Measurements from ENCODE around the gene NFATC2IP.
"Not testable (repeated sequence)": the region's sequence is repeated elsewhere in the genome, so short reads cannot be mapped to it uniquely, and the experiment has no call there.

Gene NFATC2IP

GRCh38 chr16:28964072-28964471 is 13.3 kb downstream of the NFATC2IP start:
- H2BK5ac ChIP-seq (ENCODE audit: low read length) = no peak overlapping the region
- H3K4ac ChIP-seq (ENCODE audit: low read depth, low read length) = no peak overlapping the region
- H3K56ac ChIP-seq (ENCODE audit: low read length) = no peak overlapping the region
- DNase-seq = no peak
- no CpG with 5 or more reads among the region's 3 CpGs for WGBS (ENCODE audit: extremely low coverage, insufficient coverage, low lambda C conversion rate)
- H3K36me3 ChIP-seq (ENCODE audit: control insufficient read depth, insufficient read depth, low read length) = peaks cover 8% of the 10 kb centered on the region
- no peak overlapping the region for H3K23ac ChIP-seq (ENCODE audit: low read length)
- no peak overlapping the region for H3K4me2 ChIP-seq (ENCODE audit: low read length)
- H3K79me2 ChIP-seq (ENCODE audit: control insufficient read depth, insufficient read depth, low read length) = no peaks in the 10 kb centered on the region
- H3K79me1 ChIP-seq (ENCODE audit: low read length) = no peaks in the 10 kb centered on the region
- no peak overlapping the region for H3K4me3 ChIP-seq (ENCODE audit: low read length)
- H2BK15ac ChIP-seq (replicated peaks; ENCODE audit: low read depth) = no peak overlapping the region
- no peak overlapping the region for H3K27ac ChIP-seq (ENCODE audit: low read depth, low read length)
- no peak overlapping the region for H4K8ac ChIP-seq (ENCODE audit: low read depth, low read length)
- no peak overlapping the region for H3K9ac ChIP-seq (ENCODE audit: low read length)
- H4K5ac ChIP-seq (ENCODE audit: low read length) = no peak overlapping the region
- H3K4me1 ChIP-seq (ENCODE audit: control insufficient read depth, low read depth, low read length) = no peaks in the 10 kb centered on the region
- no peak overlapping the region for H2AK5ac ChIP-seq (ENCODE audit: low read length)
- H3K18ac ChIP-seq (ENCODE audit: low read length) = no peak overlapping the region
- H2BK120ac ChIP-seq (ENCODE audit: low read depth, low read length) = no peak overlapping the region
- H3K27me3 ChIP-seq (ENCODE audit: insufficient read depth, low read length, poor library complexity) = no peaks in the 10 kb centered on the region

- H3K23ac ChIP-seq (ENCODE audit: low read length) = no peak overlapping the region
- no peak overlapping the region for H2BK15ac ChIP-seq (replicated peaks; ENCODE audit: low read depth)
- no peak for DNase-seq
- no peak overlapping the region for H3K27ac ChIP-seq (ENCODE audit: low read depth, low read length)
- H4K5ac ChIP-seq (ENCODE audit: low read length) = no peak overlapping the region
- H2AK5ac ChIP-seq (ENCODE audit: low read length) = no peak overlapping the region
- no CpG with 5 or more reads among the region's 2 CpGs for WGBS (ENCODE audit: extremely low coverage, insufficient coverage, low lambda C conversion rate)
- no peak overlapping the region for H3K4me2 ChIP-seq (ENCODE audit: low read length)
- H3K18ac ChIP-seq (ENCODE audit: low read length) = no peak overlapping the region
- peaks cover 8% of the 10 kb centered on the region for H3K36me3 ChIP-seq (ENCODE audit: control insufficient read depth, insufficient read depth, low read length)
- H3K79me2 ChIP-seq (ENCODE audit: control insufficient read depth, insufficient read depth, low read length) = no peaks in the 10 kb centered on the region
- H4K8ac ChIP-seq (ENCODE audit: low read depth, low read length) = no peak overlapping the region
- no peak overlapping the region for H2BK120ac ChIP-seq (ENCODE audit: low read depth, low read length)
- H3K4me1 ChIP-seq (ENCODE audit: control insufficient read depth, low read depth, low read length) = no peaks in the 10 kb centered on the region
- no peaks in the 10 kb centered on the region for H3K27me3 ChIP-seq (ENCODE audit: insufficient read depth, low read length, poor library complexity)
- no peak overlapping the region for H3K4me3 ChIP-seq (ENCODE audit: low read length)
- H3K79me1 ChIP-seq (ENCODE audit: low read length) = no peaks in the 10 kb centered on the region
- no peak overlapping the region for H3K56ac ChIP-seq (ENCODE audit: low read length)
- H2BK5ac ChIP-seq (ENCODE audit: low read length) = no peak overlapping the region
- no peak overlapping the region for H3K9ac ChIP-seq (ENCODE audit: low read length)
- H3K4ac ChIP-seq (ENCODE audit: low read depth, low read length) = no peak overlapping the region
Observed at GRCh38 chr16:28964496-28964895, 13.8 kb downstream of the NFATC2IP start.

GRCh38 chr16:28967156-28967555 is 16.4 kb downstream of the NFATC2IP start:
- H3K23ac ChIP-seq (ENCODE audit: low read length) = no peak overlapping the region
- no peak overlapping the region for H3K4me2 ChIP-seq (ENCODE audit: low read length)
- no peak overlapping the region for H3K9ac ChIP-seq (ENCODE audit: low read length)
- no peak for DNase-seq
- no peak overlapping the region for H3K4ac ChIP-seq (ENCODE audit: low read depth, low read length)
- no peak overlapping the region for H2BK5ac ChIP-seq (ENCODE audit: low read length)
- H2BK15ac ChIP-seq (replicated peaks; ENCODE audit: low read depth) = no peak overlapping the region
- H4K5ac ChIP-seq (ENCODE audit: low read length) = no peak overlapping the region
- no peaks in the 10 kb centered on the region for H3K79me1 ChIP-seq (ENCODE audit: low read length)
- H3K4me3 ChIP-seq (ENCODE audit: low read length) = no peak overlapping the region
- no peak overlapping the region for H2AK5ac ChIP-seq (ENCODE audit: low read length)
- H2BK120ac ChIP-seq (ENCODE audit: low read depth, low read length) = no peak overlapping the region
- H3K36me3 ChIP-seq (ENCODE audit: control insufficient read depth, insufficient read depth, low read length) = peaks cover 5% of the 10 kb centered on the region
- H4K8ac ChIP-seq (ENCODE audit: low read depth, low read length) = no peak overlapping the region
- no peaks in the 10 kb centered on the region for H3K79me2 ChIP-seq (ENCODE audit: control insufficient read depth, insufficient read depth, low read length)
- H3K27ac ChIP-seq (ENCODE audit: low read depth, low read length) = no peak overlapping the region
- no peak overlapping the region for H3K56ac ChIP-seq (ENCODE audit: low read length)
- no peak overlapping the region for H3K18ac ChIP-seq (ENCODE audit: low read length)
- no peaks in the 10 kb centered on the region for H3K4me1 ChIP-seq (ENCODE audit: control insufficient read depth, low read depth, low read length)
- no CpG with 5 or more reads among the region's 4 CpGs for WGBS (ENCODE audit: extremely low coverage, insufficient coverage, low lambda C conversion rate)
- H3K27me3 ChIP-seq (ENCODE audit: insufficient read depth, low read length, poor library complexity) = no peaks in the 10 kb centered on the region

GRCh38 chr16:28969696-28970095 is 19.0 kb downstream of the NFATC2IP start:
- not testable (repeated sequence) for H3K4me2 ChIP-seq (ENCODE audit: low read length); H2BK15ac ChIP-seq (replicated peaks; ENCODE audit: low read depth); H2BK5ac ChIP-seq (ENCODE audit: low read length); H3K36me3 ChIP-seq (ENCODE audit: control insufficient read depth, insufficient read depth, low read length); H3K27ac ChIP-seq (ENCODE audit: low read depth, low read length); H3K4me3 ChIP-seq (ENCODE audit: low read length); H3K9ac ChIP-seq (ENCODE audit: low read length); H2AK5ac ChIP-seq (ENCODE audit: low read length); H2BK120ac ChIP-seq (ENCODE audit: low read depth, low read length); H3K4me1 ChIP-seq (ENCODE audit: control insufficient read depth, low read depth, low read length); H3K23ac ChIP-seq (ENCODE audit: low read length); H3K79me1 ChIP-seq (ENCODE audit: low read length); H3K18ac ChIP-seq (ENCODE audit: low read length); DNase-seq; H3K4ac ChIP-seq (ENCODE audit: low read depth, low read length); H3K27me3 ChIP-seq (ENCODE audit: insufficient read depth, low read length, poor library complexity); H4K8ac ChIP-seq (ENCODE audit: low read depth, low read length); H3K56ac ChIP-seq (ENCODE audit: low read length); H4K5ac ChIP-seq (ENCODE audit: low read length); H3K79me2 ChIP-seq (ENCODE audit: control insufficient read depth, insufficient read depth, low read length)
- no CpG with 5 or more reads among the region's 2 CpGs for WGBS (ENCODE audit: extremely low coverage, insufficient coverage, low lambda C conversion rate)

GRCh38 chr16:28974007-28974436 is 23.3 kb downstream of the NFATC2IP start:
- H3K4ac ChIP-seq (ENCODE audit: low read depth, low read length) = peak overlapping the region; percentile 44
- peak overlapping the region; percentile 43 for H3K18ac ChIP-seq (ENCODE audit: low read length)
- peak overlapping the region; percentile 90 for H3K56ac ChIP-seq (ENCODE audit: low read length)
- H3K4me2 ChIP-seq (ENCODE audit: low read length) = peak overlapping the region; percentile 100
- peak overlapping the region; percentile 83 for H3K27ac ChIP-seq (ENCODE audit: low read depth, low read length)
- H3K27me3 ChIP-seq (ENCODE audit: insufficient read depth, low read length, poor library complexity) = no peaks in the 10 kb centered on the region
- no peak overlapping the region for H3K23ac ChIP-seq (ENCODE audit: low read length)
- no CpG with 5 or more reads among the region's 17 CpGs for WGBS (ENCODE audit: extremely low coverage, insufficient coverage, low lambda C conversion rate)
- H3K9ac ChIP-seq (ENCODE audit: low read length) = peak overlapping the region; percentile 80
- H3K4me1 ChIP-seq (ENCODE audit: control insufficient read depth, low read depth, low read length) = no peaks in the 10 kb centered on the region
- H3K36me3 ChIP-seq (ENCODE audit: control insufficient read depth, insufficient read depth, low read length) = no peaks in the 10 kb centered on the region
- H2BK15ac ChIP-seq (replicated peaks; ENCODE audit: low read depth) = no peak overlapping the region
- H3K79me2 ChIP-seq (ENCODE audit: control insufficient read depth, insufficient read depth, low read length) = no peaks in the 10 kb centered on the region
- H4K5ac ChIP-seq (ENCODE audit: low read length) = peak overlapping the region; percentile 91
- H3K4me3 ChIP-seq (ENCODE audit: low read length) = peak overlapping the region; percentile 71
- peak; percentile 85 for DNase-seq
- H4K8ac ChIP-seq (ENCODE audit: low read depth, low read length) = peak overlapping the region; percentile 7
- H3K79me1 ChIP-seq (ENCODE audit: low read length) = peaks cover 6% of the 10 kb centered on the region
- peak overlapping the region; percentile 17 for H2BK5ac ChIP-seq (ENCODE audit: low read length)
- H2AK5ac ChIP-seq (ENCODE audit: low read length) = no peak overlapping the region
- no peak overlapping the region for H2BK120ac ChIP-seq (ENCODE audit: low read depth, low read length)

GRCh38 chr16:28974437-28975157 is 23.9 kb downstream of the NFATC2IP start, which contains the start of gene SPNS1:
TSS of gene SPNS1 (plus strand) at chr16:28974778. CDS start at chr16:28975152, 374 bp downstream.
- Histone ChIP-seq H3K56ac (ENCODE audit: low read length) (peak within 1 kb of the TSS; percentile 97), H3K4ac (ENCODE audit: low read depth, low read length) (peak within 1 kb of the TSS; percentile 44)

More at GRCh38 chr16:28974437-28975157, 23.9 kb downstream of the NFATC2IP start, which contains the start of gene SPNS1:
- H3K36me3 ChIP-seq (ENCODE audit: control insufficient read depth, insufficient read depth, low read length) = no peaks in the 10 kb centered on the region
- no peaks in the 10 kb centered on the region for H3K79me2 ChIP-seq (ENCODE audit: control insufficient read depth, insufficient read depth, low read length)
- H2BK5ac ChIP-seq (ENCODE audit: low read length) = peak within 1 kb of the TSS; percentile 17
- H4K8ac ChIP-seq (ENCODE audit: low read depth, low read length) = peak within 1 kb of the TSS; percentile 7
- H2AK5ac ChIP-seq (ENCODE audit: low read length) = no peak within 1 kb of the TSS
- no peak within 1 kb of the TSS for H2BK120ac ChIP-seq (ENCODE audit: low read depth, low read length)
- peaks cover 6% of the 10 kb centered on the region for H3K79me1 ChIP-seq (ENCODE audit: low read length)
- peak within 1 kb of the TSS; percentile 100 for H3K4me2 ChIP-seq (ENCODE audit: low read length)
- peak within 1 kb of the TSS; percentile 99 for H3K4me3 ChIP-seq (ENCODE audit: low read length)
- peak within 1 kb of the TSS; percentile 83 for H3K27ac ChIP-seq (ENCODE audit: low read depth, low read length)
- H3K18ac ChIP-seq (ENCODE audit: low read length) = peak within 1 kb of the TSS; percentile 43
- H3K23ac ChIP-seq (ENCODE audit: low read length) = no peak within 1 kb of the TSS
- H3K4me1 ChIP-seq (ENCODE audit: control insufficient read depth, low read depth, low read length) = no peaks in the 10 kb centered on the region
- peak; percentile 98 for DNase-seq
- peak within 1 kb of the TSS; percentile 90 for H3K9ac ChIP-seq (ENCODE audit: low read length)
- peak within 1 kb of the TSS; percentile 91 for H4K5ac ChIP-seq (ENCODE audit: low read length)
- no peaks in the 10 kb centered on the region for H3K27me3 ChIP-seq (ENCODE audit: insufficient read depth, low read length, poor library complexity)
- no peak within 1 kb of the TSS for H2BK15ac ChIP-seq (replicated peaks; ENCODE audit: low read depth)
- WGBS (ENCODE audit: extremely low coverage, insufficient coverage, low lambda C conversion rate) = no CpG with 5 or more reads among the region's 60 CpGs
